MCF 10A (cell line): ENCODE results near the gene TERB1. TPM values are rescaled to one million over a fixed set of nuclear protein-coding genes. Genes with fewer than 3 reads are reported as not detected.

Experiments
- BruUV-seq: library from RNA; stranded (reverse); fragments of 400-500 nt; replicated peaks from 2 replicates; lab custom pipeline; 2021; lab: Mats Ljungman, UMichigan
- CTCF ChIA-PET: fragments of 300-600 bp; sonication (Branson Sonifier 250); formaldehyde crosslinking; extraction: SDS; loops from one replicate; lab custom pipeline; 2021; ENCODE audit warnings: antibody characterized with exemption, inconsistent platforms; lab: Yijun Ruan, JAX
- POLR2A ChIA-PET: fragments of 300-600, 350-650 bp; sonication (Branson Sonifier 250); formaldehyde crosslinking; extraction: SDS; loops from one replicate; lab custom pipeline; 2020; ENCODE audit warnings: antibody characterized with exemption, inconsistent platforms; lab: Yijun Ruan, JAX
- DNase-seq: peaks from one replicate; pipeline ENCODE4 v3.0.0-alpha.2; 2018; ENCODE audit not compliant: unreplicated experiment
- H3K27ac Mint-ChIP-seq: one replicate; pipeline ENCODE4 v1.8.0; 2022; ENCODE audit warnings: mild to moderate bottlenecking, low read depth, mixed read lengths; ENCODE audit not compliant: unreplicated experiment
- H3K27me3 Mint-ChIP-seq: one replicate; pipeline ENCODE4 v1.8.0; 2022; ENCODE audit warnings: mixed read lengths; ENCODE audit not compliant: insufficient read depth, unreplicated experiment
- H3K36me3 Mint-ChIP-seq: one replicate; pipeline ENCODE4 v1.8.0; 2022; ENCODE audit warnings: mild to moderate bottlenecking, moderate library complexity, mixed read lengths; ENCODE audit not compliant: insufficient read depth, unreplicated experiment
- H3K4me1 Mint-ChIP-seq: one replicate; pipeline ENCODE4 v1.8.0; 2022; ENCODE audit warnings: mixed read lengths; ENCODE audit not compliant: insufficient read depth, unreplicated experiment
- H3K4me3 Mint-ChIP-seq: one replicate; pipeline ENCODE4 v1.8.0; 2022; ENCODE audit warnings: mild to moderate bottlenecking, moderate library complexity, mixed read lengths; ENCODE audit not compliant: unreplicated experiment
- H3K9me3 Mint-ChIP-seq: one replicate; pipeline ENCODE4 v1.8.0; 2022; ENCODE audit warnings: mixed read lengths; ENCODE audit not compliant: unreplicated experiment
- intact Hi-C: fragments of 100-400 bp; cut with micrococcal nuclease; formaldehyde crosslinking; loops from 2 replicates; pipeline ENCODE4 v1.14.1; 2022
- total RNA-seq: library from RNA; stranded (reverse); gene quantifications from 2 replicates; pipeline ENCODE4 v1.2.3, GENCODE V29; 2022
- TF ChIP-seq, protein P1 (sequence below): fragments of 200-600 bp; IDR thresholded peaks from one replicate; pipeline ENCODE4 v1.8.0; 2022; ENCODE audit warnings: antibody characterized with exemption, mild to moderate bottlenecking; ENCODE audit not compliant: unreplicated experiment

Gene TERB1
- total RNA-seq, 1 experiment from 2014 or later: 0.26 TPM

DNA sequence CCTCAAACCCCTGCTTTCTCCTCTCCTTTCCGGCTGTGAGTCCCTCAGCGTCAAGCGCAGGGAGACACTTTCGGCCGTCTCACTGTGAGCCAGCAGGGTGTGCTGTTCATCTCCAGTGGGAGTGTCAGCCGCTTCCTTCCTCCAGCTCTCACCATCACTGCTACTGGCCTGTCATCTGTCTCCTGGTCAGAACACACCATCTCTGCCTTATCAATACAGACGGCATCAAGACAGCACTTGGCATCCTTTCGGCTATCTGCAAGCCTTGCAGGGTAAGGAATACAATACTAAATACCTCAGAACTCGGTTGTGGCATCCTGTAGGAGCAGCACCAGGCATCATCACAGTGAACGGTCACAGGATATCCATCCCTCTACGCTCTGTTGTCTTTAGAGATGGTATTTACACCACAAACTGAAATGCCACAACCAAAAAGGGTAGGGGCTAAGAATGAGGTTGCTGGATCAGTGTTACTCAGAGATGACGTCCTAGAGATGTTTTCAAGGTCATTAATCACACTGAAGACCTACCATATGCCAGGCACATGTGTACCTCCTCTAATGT lies 84.2 kb downstream of the TERB1 start:
- peaks cover 10% of the 10 kb centered on the region for H3K4me1 Mint-ChIP-seq
- intact Hi-C loops: no loop called here
- H3K27me3 Mint-ChIP-seq: no peaks in the 10 kb centered on the region
- peaks cover 23% of the 10 kb centered on the region for H3K36me3 Mint-ChIP-seq
- no peak overlapping the region for H3K4me3 Mint-ChIP-seq
- DNase-seq: peak; percentile 26
- ChIA-PET POLR2A (interaction anchor here (0.7 to 1.1 kb wide), 2 partner anchors 20 to 527 kb away, joined by 4 to 5 read pairs; partner anchors contain the start of gene CMTM4), CTCF (interaction anchor here (0.6 to 2.0 kb wide), 3 partner anchors 11 to 158 kb away, joined by 3 to 9 read pairs (median 9); no protein-coding TSS in a partner anchor)
- no peak overlapping the region for H3K27ac Mint-ChIP-seq
- TF ChIP-seq, protein P1, sequence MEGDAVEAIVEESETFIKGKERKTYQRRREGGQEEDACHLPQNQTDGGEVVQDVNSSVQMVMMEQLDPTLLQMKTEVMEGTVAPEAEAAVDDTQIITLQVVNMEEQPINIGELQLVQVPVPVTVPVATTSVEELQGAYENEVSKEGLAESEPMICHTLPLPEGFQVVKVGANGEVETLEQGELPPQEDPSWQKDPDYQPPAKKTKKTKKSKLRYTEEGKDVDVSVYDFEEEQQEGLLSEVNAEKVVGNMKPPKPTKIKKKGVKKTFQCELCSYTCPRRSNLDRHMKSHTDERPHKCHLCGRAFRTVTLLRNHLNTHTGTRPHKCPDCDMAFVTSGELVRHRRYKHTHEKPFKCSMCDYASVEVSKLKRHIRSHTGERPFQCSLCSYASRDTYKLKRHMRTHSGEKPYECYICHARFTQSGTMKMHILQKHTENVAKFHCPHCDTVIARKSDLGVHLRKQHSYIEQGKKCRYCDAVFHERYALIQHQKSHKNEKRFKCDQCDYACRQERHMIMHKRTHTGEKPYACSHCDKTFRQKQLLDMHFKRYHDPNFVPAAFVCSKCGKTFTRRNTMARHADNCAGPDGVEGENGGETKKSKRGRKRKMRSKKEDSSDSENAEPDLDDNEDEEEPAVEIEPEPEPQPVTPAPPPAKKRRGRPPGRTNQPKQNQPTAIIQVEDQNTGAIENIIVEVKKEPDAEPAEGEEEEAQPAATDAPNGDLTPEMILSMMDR: no peak
- peaks cover 8% of the 10 kb centered on the region for H3K9me3 Mint-ChIP-seq
- no TSS peak for BruUV-seq

DNA sequence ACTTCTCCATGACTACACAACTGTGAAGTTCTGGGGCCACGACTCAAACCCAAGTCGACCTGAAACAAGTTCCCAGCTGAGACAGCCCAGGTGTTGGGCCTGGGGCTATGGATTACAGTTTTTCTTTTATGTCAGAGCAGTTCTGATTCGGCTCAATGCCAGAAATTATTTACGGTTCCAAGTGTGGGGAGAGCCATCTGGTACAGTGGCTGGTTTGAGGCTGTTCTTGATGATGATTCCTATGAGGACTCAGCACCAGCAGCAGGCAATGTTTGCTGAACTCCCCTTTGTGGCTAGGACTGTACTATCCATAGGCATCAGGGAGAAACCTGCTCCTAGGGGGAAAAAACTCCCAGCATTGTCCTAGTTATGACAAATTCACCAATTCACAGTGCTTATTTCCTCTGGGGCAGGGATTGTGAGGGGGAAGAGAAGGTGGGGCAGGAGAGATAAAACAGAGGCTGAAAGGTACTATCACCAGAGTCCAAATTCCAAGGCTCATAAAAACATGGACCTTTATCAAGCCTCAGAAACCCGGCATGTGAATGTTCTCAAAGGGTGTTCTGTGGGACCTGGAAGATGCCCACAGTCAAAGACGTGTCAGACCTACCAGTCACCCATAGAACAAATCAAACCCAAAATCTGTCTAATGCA lies 86.6 kb downstream of the TERB1 start:
- TF ChIP-seq, protein P1: no peak
- peaks cover 9% of the 10 kb centered on the region for H3K9me3 Mint-ChIP-seq
- DNase-seq: peak; percentile 52
- ChIA-PET POLR2A (interaction anchor here (1.3 kb wide), 1 partner anchor 19 kb away, joined by 6 read pairs; no protein-coding TSS in a partner anchor), CTCF (interaction anchor here (0.6 to 1.2 kb wide), 3 partner anchors 7 to 154 kb away, joined by 3 read pairs; no protein-coding TSS in a partner anchor)
- H3K27me3 Mint-ChIP-seq: no peaks in the 10 kb centered on the region
- no peak overlapping the region for H3K4me3 Mint-ChIP-seq
- H3K4me1 Mint-ChIP-seq: peaks cover 10% of the 10 kb centered on the region
- intact Hi-C loops: no loop called here
- peaks cover 13% of the 10 kb centered on the region for H3K36me3 Mint-ChIP-seq
- H3K27ac Mint-ChIP-seq: peak overlapping the region; percentile 13
- no TSS peak for BruUV-seq

DNA sequence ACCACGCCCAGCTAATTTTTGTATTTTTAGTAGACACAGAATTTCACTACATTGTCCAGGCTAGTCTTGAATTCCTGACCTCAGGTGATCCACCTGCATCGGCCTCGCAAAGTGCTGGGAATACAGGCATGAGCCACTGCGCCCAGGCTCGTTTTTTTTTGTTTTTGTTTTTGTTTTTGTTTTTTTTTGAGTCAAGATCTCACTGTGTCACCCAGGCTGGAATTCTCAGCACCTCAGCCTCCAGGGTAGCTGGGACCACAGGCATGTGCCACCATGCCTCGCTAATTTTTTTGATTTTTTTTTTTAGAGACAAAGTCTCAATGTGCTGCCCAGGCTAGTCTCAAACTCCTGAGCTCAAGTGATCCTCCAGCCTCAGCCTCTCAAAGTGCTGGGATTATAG lies 87.3 kb downstream of the TERB1 start:
- TF ChIP-seq, protein P1: no peak
- no peak overlapping the region for H3K27ac Mint-ChIP-seq
- peaks cover 7% of the 10 kb centered on the region for H3K36me3 Mint-ChIP-seq
- intact Hi-C loops: no loop called here
- ChIA-PET CTCF (interaction anchor here (0.6 to 1.6 kb wide), 7 partner anchors 17 to 154 kb away, joined by 3 to 6 read pairs (median 4); no protein-coding TSS in a partner anchor), POLR2A (interaction anchor here (1.3 kb wide), 1 partner anchor 19 kb away, joined by 6 read pairs; no protein-coding TSS in a partner anchor)
- no peak overlapping the region for H3K4me3 Mint-ChIP-seq
- DNase-seq: no peak
- no TSS peak for BruUV-seq
- peaks cover 9% of the 10 kb centered on the region for H3K9me3 Mint-ChIP-seq
- peaks cover 10% of the 10 kb centered on the region for H3K4me1 Mint-ChIP-seq
- H3K27me3 Mint-ChIP-seq: no peaks in the 10 kb centered on the region

DNA sequence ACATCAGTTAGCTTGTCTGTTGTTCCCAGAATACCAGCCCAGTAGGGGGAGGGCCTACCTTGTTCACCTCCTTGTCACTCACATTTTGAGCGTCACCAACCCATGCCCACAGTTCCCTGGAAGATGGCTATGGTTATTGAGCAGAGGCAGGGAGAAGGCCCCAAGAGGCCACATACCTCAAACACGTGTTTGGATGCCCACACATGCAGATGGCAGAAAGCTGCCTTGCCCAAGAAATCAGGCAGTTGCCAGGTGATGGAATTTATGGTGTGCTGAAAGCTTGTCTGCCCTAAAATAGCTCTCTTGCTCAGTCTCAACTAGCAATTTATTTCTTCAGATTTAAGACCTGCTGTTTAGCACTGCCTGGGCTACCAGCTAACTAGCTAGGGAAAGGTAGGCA lies 88.3 kb downstream of the TERB1 start:
- Mint-ChIP-seq H3K27ac (no peak overlapping the region), H3K36me3 (peaks cover 3% of the 10 kb centered on the region), H3K27me3 (no peaks in the 10 kb centered on the region), H3K9me3 (peaks cover 9% of the 10 kb centered on the region), H3K4me3 (no peak overlapping the region), H3K4me1 (peaks cover 10% of the 10 kb centered on the region)
- POLR2A ChIA-PET: interaction anchor here (1.2 kb wide), 1 partner anchor 45 kb away, joined by 3 read pairs; no protein-coding TSS in a partner anchor
- BruUV-seq: no TSS peak
- intact Hi-C loops: no loop called here
- CTCF ChIA-PET: interaction anchor here (0.6 to 1.6 kb wide), 9 partner anchors 10 to 168 kb away, joined by 3 to 6 read pairs (median 4); no protein-coding TSS in a partner anchor
- TF ChIP-seq, protein P1: no peak
- DNase-seq: no peak
